WTC11 (cell line): ENCODE results near the gene MAOA. TPM values are rescaled to one million over a fixed set of nuclear protein-coding genes. Genes with fewer than 3 reads are reported as not detected.

Experiments used
- ATAC-seq: fragments of 200-7000 bp; cut with Tn5 transposase; 2 replicates; pipeline ENCODE4 v1.10.0; 2021; ENCODE audit warnings: mild to moderate bottlenecking, moderate library complexity
- CTCF ChIA-PET: fragments of 300-600 bp; sonication (Branson Sonifier 250); formaldehyde crosslinking; loops from one replicate; lab custom pipeline; 2021; ENCODE audit warnings: antibody characterized with exemption; lab: Charles Lee
- POLR2A ChIA-PET: fragments of 350-600 bp; sonication (Branson Sonifier 250); formaldehyde crosslinking; loops from one replicate; lab custom pipeline; 2021; ENCODE audit warnings: antibody characterized with exemption; lab: Charles Lee
- DNase-seq: peaks from one replicate; pipeline ENCODE4 v3.0.0; 2021; ENCODE audit warnings: low spot score
- H3K27ac Mint-ChIP-seq: 2 replicates; pipeline ENCODE4 v1.8.0; 2021; ENCODE audit warnings: mixed read lengths
- H3K27me3 Mint-ChIP-seq: 2 replicates; pipeline ENCODE4 v1.8.0; 2021; ENCODE audit warnings: low read depth, mild to moderate bottlenecking, moderate library complexity, mixed read lengths
- H3K36me3 Mint-ChIP-seq: 2 replicates; pipeline ENCODE4 v1.8.0; 2021; ENCODE audit warnings: mixed read lengths
- H3K4me1 Mint-ChIP-seq: 2 replicates; pipeline ENCODE4 v1.8.0; 2022; ENCODE audit warnings: mixed read lengths
- H3K4me3 Mint-ChIP-seq: 2 replicates; pipeline ENCODE4 v1.8.0; 2021; ENCODE audit warnings: mild to moderate bottlenecking, moderate library complexity, mixed read lengths
- H3K9me3 Mint-ChIP-seq: 2 replicates; pipeline ENCODE4 v1.8.0; 2021; ENCODE audit warnings: mixed read lengths
- ARID4B ChIP-seq: sonication (generic); formaldehyde crosslinking; IDR thresholded peaks from 2 replicates; pipeline ENCODE4 v1.8.0; 2023; ENCODE audit warnings: missing genetic modification reagents, mild to moderate bottlenecking, borderline replicate concordance
- CREM ChIP-seq: sonication (generic); formaldehyde crosslinking; IDR thresholded peaks from 2 replicates; pipeline ENCODE4 v1.8.1; 2022; ENCODE audit warnings: mild to moderate bottlenecking, missing genetic modification reagents, moderate library complexity
- ELF4 ChIP-seq: sonication (generic); formaldehyde crosslinking; IDR thresholded peaks from 2 replicates; pipeline ENCODE4 v1.8.1; 2022; ENCODE audit warnings: low read depth, mild to moderate bottlenecking, moderate library complexity, missing genetic modification reagents
- FOXP4 ChIP-seq: sonication (generic); formaldehyde crosslinking; IDR thresholded peaks from 2 replicates; pipeline ENCODE4 v1.8.0; 2022; ENCODE audit warnings: mild to moderate bottlenecking, missing genetic modification reagents
- HMGXB4 ChIP-seq: sonication (generic); formaldehyde crosslinking; IDR thresholded peaks from 2 replicates; pipeline ENCODE4 v1.8.1; 2023; ENCODE audit warnings: mild to moderate bottlenecking, moderate library complexity, missing genetic modification reagents
- MYBL2 ChIP-seq: sonication (generic); formaldehyde crosslinking; IDR thresholded peaks from 2 replicates; pipeline ENCODE4 v1.8.1; 2023; ENCODE audit warnings: mild to moderate bottlenecking, moderate library complexity, missing genetic modification reagents
- NFATC4 ChIP-seq: fragments of 250-450 bp; sonication (Bioruptor Pico); IDR thresholded peaks from 2 replicates; pipeline ENCODE4 v1.9.0; 2021; ENCODE audit warnings: mild to moderate bottlenecking
- OVOL2 ChIP-seq: fragments of 250-450 bp; sonication (Bioruptor Pico); IDR thresholded peaks from 2 replicates; pipeline ENCODE4 v1.9.0; 2021; ENCODE audit warnings: mild to moderate bottlenecking, borderline replicate concordance
- PRRX2 ChIP-seq: fragments of 250-450 bp; sonication (Bioruptor Pico); IDR thresholded peaks from 2 replicates; pipeline ENCODE4 v1.8.0; 2021; ENCODE audit warnings: mild to moderate bottlenecking
- SOX15 ChIP-seq: fragments of 250-450 bp; sonication (Bioruptor Pico); IDR thresholded peaks from 2 replicates; pipeline ENCODE4 v1.9.0; 2021; ENCODE audit warnings: mild to moderate bottlenecking
- ZNF281 ChIP-seq: sonication (generic); formaldehyde crosslinking; IDR thresholded peaks from 2 replicates; pipeline ENCODE4 v1.8.0; 2023; ENCODE audit warnings: mild to moderate bottlenecking, missing genetic modification reagents
- total RNA-seq: library from RNA; stranded (reverse); gene quantifications from 3 replicates; pipeline ENCODE4 v1.2.3, GENCODE V29; 2021

The MAOA gene
- total RNA-seq, 1 experiment from 2014 or later, result 6.0 TPM

GRCh38 chrX:43716144-43716543, 60.0 kb downstream of the MAOA start (continued):
- no peak for TF ChIP-seq CREM (CRISPR knock-in tag)
- TF ChIP-seq PRRX2 (CRISPR knock-in tag), result no peak
- TF ChIP-seq FOXP4 (CRISPR knock-in tag), result no peak
- no peak for TF ChIP-seq ZNF281 (CRISPR knock-in tag)
- TF ChIP-seq ARID4B (CRISPR knock-in tag), result no peak
- no peak for TF ChIP-seq SOX15 (CRISPR knock-in tag)
- TF ChIP-seq MYBL2 (CRISPR knock-in tag), result no peak

GRCh38 chrX:43716696-43717095, 60.6 kb downstream of the MAOA start:
- H3K9me3 Mint-ChIP-seq, result peaks cover 6% of the 10 kb centered on the region; the same call in 1 of the 2 replicates
- CTCF ChIA-PET, result no interaction called here
- H3K27me3 Mint-ChIP-seq, result no peaks in the 10 kb centered on the region
- no peak for DNase-seq
- POLR2A ChIA-PET, result no interaction called here
- no peak overlapping the region for H3K27ac Mint-ChIP-seq
- no peaks in the 10 kb centered on the region for H3K36me3 Mint-ChIP-seq
- no peak for TF ChIP-seq NFATC4 (CRISPR knock-in tag)
- TF ChIP-seq, all 79 proteins: peak for 0
- H3K4me3 Mint-ChIP-seq, result no peak overlapping the region
- no peaks in the 10 kb centered on the region for H3K4me1 Mint-ChIP-seq
- no peak for ATAC-seq

- POLR2A ChIA-PET, result no interaction called here
- Mint-ChIP-seq H3K36me3 (0 out of 2 replicates have a peak, but pooled peaks cover under 1% of the 10 kb centered on the region), H3K4me3 (no peak overlapping the region), H3K27ac (no peak overlapping the region), H3K4me1 (no peaks in the 10 kb centered on the region), H3K9me3 (peaks cover 6% of the 10 kb centered on the region; the same call in 1 of the 2 replicates), H3K27me3 (no peaks in the 10 kb centered on the region)
- TF ChIP-seq OVOL2 (CRISPR knock-in tag), result no peak
- TF ChIP-seq ELF4, result no peak
- CTCF ChIA-PET, result no interaction called here
- DNase-seq, result no peak
- ATAC-seq, result no peak
Observed at GRCh38 chrX:43717161-43717560, 61.1 kb downstream of the MAOA start.

- DNase-seq (no peak), ATAC-seq (no peak)
- no peak for TF ChIP-seq HMGXB4 (CRISPR knock-in tag)
- Mint-ChIP-seq H3K27me3 (no peaks in the 10 kb centered on the region), H3K9me3 (peaks cover 8% of the 10 kb centered on the region; the same call in 1 of the 2 replicates), H3K4me3 (no peak overlapping the region), H3K4me1 (no peaks in the 10 kb centered on the region), H3K36me3 (0 out of 2 replicates have a peak, but pooled peaks cover 4% of the 10 kb centered on the region), H3K27ac (no peak overlapping the region)
- ChIA-PET POLR2A (no interaction called here), CTCF (no interaction called here)
Observed at GRCh38 chrX:43718081-43718480, 62.0 kb downstream of the MAOA start.
